Measurements from ENCODE around the gene HRH3. TPM values are rescaled to one million over a fixed set of nuclear protein-coding genes. Genes with fewer than 3 reads are reported as not detected.

Gene HRH3
- total RNA-seq, 2 donors from 2014 or later, result 0.18 to 0.51 TPM

DNA sequence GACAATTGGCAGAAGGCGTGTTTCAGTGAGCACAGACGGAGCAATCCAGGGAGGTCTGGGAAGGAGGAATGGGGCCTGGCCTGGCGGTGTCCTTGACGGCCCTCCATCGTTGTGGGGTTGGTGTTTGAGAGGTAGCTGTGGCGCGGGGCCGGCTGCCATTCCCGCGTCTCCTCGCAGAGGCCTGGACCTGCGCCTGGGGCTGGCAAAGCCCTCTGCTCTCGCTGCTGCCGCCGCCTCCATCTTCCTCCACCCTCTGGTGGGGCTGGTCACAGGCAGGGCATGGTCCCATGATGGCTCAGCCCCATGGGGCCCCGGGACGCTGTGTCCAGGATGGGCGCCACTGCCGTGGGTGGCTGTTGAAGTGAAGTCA, 25.8 kb upstream of the HRH3 start:
- H3K4me3 ChIP-seq, result no peak overlapping the region
- no peaks in the 10 kb centered on the region for H3K27me3 ChIP-seq (replicated peaks; ENCODE audit: insufficient read depth)
- no peaks in the 10 kb centered on the region for H3K36me3 ChIP-seq
- H3K4me1 ChIP-seq (replicated peaks), result peaks cover 5% of the 10 kb centered on the region
- no peak overlapping the region for H3K27ac ChIP-seq
- intact Hi-C loops (cut with DNase I), result no loop called here
- 85% methylated on average over 19 of the region's 19 CpGs for WGBS
- H3K9me3 ChIP-seq, result no peaks in the 10 kb centered on the region
- TF ChIP-seq, protein P1, sequence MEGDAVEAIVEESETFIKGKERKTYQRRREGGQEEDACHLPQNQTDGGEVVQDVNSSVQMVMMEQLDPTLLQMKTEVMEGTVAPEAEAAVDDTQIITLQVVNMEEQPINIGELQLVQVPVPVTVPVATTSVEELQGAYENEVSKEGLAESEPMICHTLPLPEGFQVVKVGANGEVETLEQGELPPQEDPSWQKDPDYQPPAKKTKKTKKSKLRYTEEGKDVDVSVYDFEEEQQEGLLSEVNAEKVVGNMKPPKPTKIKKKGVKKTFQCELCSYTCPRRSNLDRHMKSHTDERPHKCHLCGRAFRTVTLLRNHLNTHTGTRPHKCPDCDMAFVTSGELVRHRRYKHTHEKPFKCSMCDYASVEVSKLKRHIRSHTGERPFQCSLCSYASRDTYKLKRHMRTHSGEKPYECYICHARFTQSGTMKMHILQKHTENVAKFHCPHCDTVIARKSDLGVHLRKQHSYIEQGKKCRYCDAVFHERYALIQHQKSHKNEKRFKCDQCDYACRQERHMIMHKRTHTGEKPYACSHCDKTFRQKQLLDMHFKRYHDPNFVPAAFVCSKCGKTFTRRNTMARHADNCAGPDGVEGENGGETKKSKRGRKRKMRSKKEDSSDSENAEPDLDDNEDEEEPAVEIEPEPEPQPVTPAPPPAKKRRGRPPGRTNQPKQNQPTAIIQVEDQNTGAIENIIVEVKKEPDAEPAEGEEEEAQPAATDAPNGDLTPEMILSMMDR (IDR thresholded peaks at IDR 0.05), result no peak
- no peak for TF ChIP-seq POLR2A (IDR thresholded peaks at IDR 0.05)
- no peak for TF ChIP-seq POLR2AphosphoS5 (IDR thresholded peaks at IDR 0.05)
- no peak for DNase-seq (ENCODE audit: low spot score)

- H3K36me3 ChIP-seq, result no peaks in the 10 kb centered on the region
- H3K4me3 ChIP-seq, result no peak overlapping the region
- WGBS, result 88% methylated on average over 17 of the region's 17 CpGs
- no peak for DNase-seq (ENCODE audit: low spot score)
- no peaks in the 10 kb centered on the region for H3K27me3 ChIP-seq (replicated peaks; ENCODE audit: insufficient read depth)
- H3K4me1 ChIP-seq (replicated peaks), result peaks cover 5% of the 10 kb centered on the region
- intact Hi-C loops (cut with DNase I), result no loop called here
- TF ChIP-seq POLR2AphosphoS5 (IDR thresholded peaks at IDR 0.05), result no peak
- no peak for TF ChIP-seq POLR2A (IDR thresholded peaks at IDR 0.05)
- TF ChIP-seq, protein P1 (IDR thresholded peaks at IDR 0.05), result no peak
- H3K27ac ChIP-seq, result no peak overlapping the region
- H3K9me3 ChIP-seq, result no peaks in the 10 kb centered on the region
Measured at GRCh38 chr20:62244644-62245108, 24.6 kb upstream of the HRH3 start.

GRCh38 chr20:62243906-62244515, 23.9 kb upstream of the HRH3 start:
- Histone ChIP-seq H3K27me3 (replicated peaks; ENCODE audit: insufficient read depth) (no peaks in the 10 kb centered on the region), H3K27ac (no peak overlapping the region), H3K36me3 (no peaks in the 10 kb centered on the region), H3K4me1 (replicated peaks) (peaks cover 5% of the 10 kb centered on the region), H3K9me3 (no peaks in the 10 kb centered on the region), H3K4me3 (no peak overlapping the region)
- WGBS, result 85% methylated on average over 21 of the region's 21 CpGs
- intact Hi-C loops (cut with DNase I), result no loop called here
- TF ChIP-seq POLR2AphosphoS5 (IDR thresholded peaks at IDR 0.05) (no peak), POLR2A (IDR thresholded peaks at IDR 0.05) (no peak)
- TF ChIP-seq, protein P1 (IDR thresholded peaks at IDR 0.05), result no peak
- DNase-seq (ENCODE audit: low spot score), result no peak

- intact Hi-C loops (cut with DNase I), result no loop called here
- Histone ChIP-seq H3K4me3 (no peak overlapping the region), H3K27me3 (replicated peaks; ENCODE audit: insufficient read depth) (no peaks in the 10 kb centered on the region), H3K4me1 (replicated peaks) (peaks cover 5% of the 10 kb centered on the region), H3K9me3 (no peaks in the 10 kb centered on the region), H3K36me3 (no peaks in the 10 kb centered on the region), H3K27ac (no peak overlapping the region)
- no peak for DNase-seq (ENCODE audit: low spot score)
- 87% methylated on average over 18 of the region's 22 CpGs for WGBS
- TF ChIP-seq POLR2AphosphoS5 (IDR thresholded peaks at IDR 0.05), result no peak
- no peak for TF ChIP-seq POLR2A (IDR thresholded peaks at IDR 0.05)
- TF ChIP-seq, protein P1 (IDR thresholded peaks at IDR 0.05), result no peak
Measured at GRCh38 chr20:62243106-62243505, 23.0 kb upstream of the HRH3 start.

- peaks cover 5% of the 10 kb centered on the region for H3K4me1 ChIP-seq (replicated peaks)
Measured at GRCh38 chr20:62242176-62242575, 22.1 kb upstream of the HRH3 start.

More at GRCh38 chr20:62242176-62242575, 22.1 kb upstream of the HRH3 start:
- Histone ChIP-seq H3K27ac (no peak overlapping the region), H3K36me3 (no peaks in the 10 kb centered on the region), H3K27me3 (replicated peaks; ENCODE audit: insufficient read depth) (no peaks in the 10 kb centered on the region), H3K9me3 (no peaks in the 10 kb centered on the region), H3K4me3 (no peak overlapping the region)
- intact Hi-C loops (cut with DNase I), result no loop called here
- WGBS, result 82% methylated on average over 6 of the region's 6 CpGs
- DNase-seq (ENCODE audit: low spot score), result no peak
- TF ChIP-seq POLR2A (IDR thresholded peaks at IDR 0.05), result no peak
- TF ChIP-seq, protein P1 (IDR thresholded peaks at IDR 0.05), result no peak
- no peak for TF ChIP-seq POLR2AphosphoS5 (IDR thresholded peaks at IDR 0.05)

All from prostate gland (tissue), 2 donors.